OCI-LY7 (cell line): ENCODE results near the gene DNAH17.

Source experiments
- EZH2phosphoT487 ChIP-seq: fragments of 200-600 bp; sonication (generic); IDR thresholded peaks from 2 replicates; pipeline ENCODE4 v1.6.1; 2018; ENCODE audit warnings: low read depth, borderline replicate concordance, mild to moderate bottlenecking, mixed run types, antibody characterized with exemption, low read length, moderate library complexity, mixed read lengths
- TF ChIP-seq, protein P1 (sequence below): fragments of 200-600 bp; sonication (generic); conservative IDR thresholded peaks from 2 replicates; pipeline ENCODE4 v1.5.1; 2014; ENCODE audit warnings: mild to moderate bottlenecking, antibody characterized with exemption, low read length, moderate library complexity, mixed read lengths

DNA sequence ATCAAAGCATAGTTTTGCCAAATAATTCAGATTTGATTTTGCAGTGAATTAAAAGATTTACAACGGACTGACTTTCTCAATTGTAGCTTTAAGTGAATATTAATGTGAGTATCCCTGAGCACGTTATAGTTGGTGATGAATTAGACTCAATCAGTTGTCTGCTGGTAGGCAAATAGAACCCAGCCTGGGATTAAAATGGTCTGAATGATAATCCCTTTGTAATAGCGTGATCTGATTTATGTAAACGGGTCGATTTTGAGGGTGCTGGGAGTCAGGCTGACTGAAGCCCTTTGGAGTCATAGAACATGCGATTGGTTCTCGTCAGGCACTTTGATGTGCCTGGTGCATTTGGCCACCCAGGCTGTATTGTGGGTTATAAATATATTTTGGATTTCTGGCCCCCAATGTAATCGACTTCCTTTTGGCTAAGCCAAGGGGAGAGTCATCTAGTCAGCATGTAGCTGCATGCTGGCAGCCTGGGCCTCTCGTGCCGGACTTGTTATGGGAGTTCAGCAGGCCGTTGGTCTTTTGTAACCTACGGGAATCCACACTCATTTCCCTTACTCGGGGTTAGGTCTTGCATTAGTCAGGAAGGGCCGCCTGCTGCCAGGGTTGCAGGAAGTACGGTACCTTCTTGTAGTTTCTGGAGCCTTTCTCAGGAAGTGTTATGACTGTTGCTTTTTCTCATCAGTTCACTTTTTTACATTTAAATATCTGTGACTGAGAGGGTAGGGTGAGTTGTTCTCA lies 193.3 kb downstream of the DNAH17 start:
- TF ChIP-seq, protein P1, sequence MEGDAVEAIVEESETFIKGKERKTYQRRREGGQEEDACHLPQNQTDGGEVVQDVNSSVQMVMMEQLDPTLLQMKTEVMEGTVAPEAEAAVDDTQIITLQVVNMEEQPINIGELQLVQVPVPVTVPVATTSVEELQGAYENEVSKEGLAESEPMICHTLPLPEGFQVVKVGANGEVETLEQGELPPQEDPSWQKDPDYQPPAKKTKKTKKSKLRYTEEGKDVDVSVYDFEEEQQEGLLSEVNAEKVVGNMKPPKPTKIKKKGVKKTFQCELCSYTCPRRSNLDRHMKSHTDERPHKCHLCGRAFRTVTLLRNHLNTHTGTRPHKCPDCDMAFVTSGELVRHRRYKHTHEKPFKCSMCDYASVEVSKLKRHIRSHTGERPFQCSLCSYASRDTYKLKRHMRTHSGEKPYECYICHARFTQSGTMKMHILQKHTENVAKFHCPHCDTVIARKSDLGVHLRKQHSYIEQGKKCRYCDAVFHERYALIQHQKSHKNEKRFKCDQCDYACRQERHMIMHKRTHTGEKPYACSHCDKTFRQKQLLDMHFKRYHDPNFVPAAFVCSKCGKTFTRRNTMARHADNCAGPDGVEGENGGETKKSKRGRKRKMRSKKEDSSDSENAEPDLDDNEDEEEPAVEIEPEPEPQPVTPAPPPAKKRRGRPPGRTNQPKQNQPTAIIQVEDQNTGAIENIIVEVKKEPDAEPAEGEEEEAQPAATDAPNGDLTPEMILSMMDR: no peak
- no peak for TF ChIP-seq EZH2phosphoT487
